Measurements from ENCODE around the gene NFE2L3. TPM values are rescaled to one million over a fixed set of nuclear protein-coding genes. Genes with fewer than 3 reads are reported as not detected.
"Not testable (repeated sequence)": the region's sequence is repeated elsewhere in the genome, so short reads cannot be mapped to it uniquely, and the experiment has no call there.

NFE2L3 gene
- total and polyA plus RNA-seq, 12 donors, result 0.16 to 4.9 (median 0.83) TPM

DNA sequence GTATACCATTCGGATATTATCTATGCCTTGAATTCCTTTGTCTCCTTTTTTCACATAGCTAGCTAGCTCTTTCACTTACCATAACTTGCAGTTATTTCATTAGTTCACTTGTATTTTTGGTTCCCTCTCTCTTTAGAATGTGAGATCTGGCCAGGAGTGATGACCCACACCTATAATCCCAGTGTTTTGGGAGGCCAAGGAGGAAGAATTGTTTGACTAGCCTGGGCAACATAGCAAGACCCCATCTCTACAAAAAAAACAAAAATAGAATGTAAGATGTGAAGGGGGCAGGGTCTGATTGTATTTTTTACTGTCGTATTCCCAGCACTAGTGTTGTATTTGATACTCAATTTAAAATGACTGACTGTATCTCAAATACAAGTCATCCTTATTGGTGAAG, 19.6 kb downstream of the NFE2L3 start:
- 88 to 94% (median 91%) methylated on average over 2 of the region's 2 CpGs for WGBS, 4 donors
- TF ChIP-seq, protein P1, sequence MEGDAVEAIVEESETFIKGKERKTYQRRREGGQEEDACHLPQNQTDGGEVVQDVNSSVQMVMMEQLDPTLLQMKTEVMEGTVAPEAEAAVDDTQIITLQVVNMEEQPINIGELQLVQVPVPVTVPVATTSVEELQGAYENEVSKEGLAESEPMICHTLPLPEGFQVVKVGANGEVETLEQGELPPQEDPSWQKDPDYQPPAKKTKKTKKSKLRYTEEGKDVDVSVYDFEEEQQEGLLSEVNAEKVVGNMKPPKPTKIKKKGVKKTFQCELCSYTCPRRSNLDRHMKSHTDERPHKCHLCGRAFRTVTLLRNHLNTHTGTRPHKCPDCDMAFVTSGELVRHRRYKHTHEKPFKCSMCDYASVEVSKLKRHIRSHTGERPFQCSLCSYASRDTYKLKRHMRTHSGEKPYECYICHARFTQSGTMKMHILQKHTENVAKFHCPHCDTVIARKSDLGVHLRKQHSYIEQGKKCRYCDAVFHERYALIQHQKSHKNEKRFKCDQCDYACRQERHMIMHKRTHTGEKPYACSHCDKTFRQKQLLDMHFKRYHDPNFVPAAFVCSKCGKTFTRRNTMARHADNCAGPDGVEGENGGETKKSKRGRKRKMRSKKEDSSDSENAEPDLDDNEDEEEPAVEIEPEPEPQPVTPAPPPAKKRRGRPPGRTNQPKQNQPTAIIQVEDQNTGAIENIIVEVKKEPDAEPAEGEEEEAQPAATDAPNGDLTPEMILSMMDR (IDR thresholded peaks at IDR 0.05), result no peak
- no peak for TF ChIP-seq POLR2A (IDR thresholded peaks at IDR 0.05)

DNA sequence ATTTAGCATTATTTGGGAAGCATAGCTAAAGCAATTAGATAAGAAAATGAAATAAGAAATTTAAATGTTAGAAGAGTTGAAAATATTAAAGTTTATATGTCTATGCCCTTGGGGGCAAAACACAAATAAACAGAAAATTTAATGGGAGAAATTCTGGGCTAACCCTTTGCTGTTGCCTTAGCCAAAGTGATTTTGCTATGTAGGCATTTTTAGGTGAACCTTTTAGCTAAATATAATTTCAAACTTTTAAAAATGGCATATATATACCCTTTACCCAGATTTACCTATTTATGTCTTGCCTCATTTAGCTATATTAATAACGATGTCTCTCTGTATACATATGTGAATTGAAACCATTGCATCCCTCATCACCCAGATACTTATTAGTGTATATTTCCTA, 20.1 kb downstream of the NFE2L3 start:
- no peak for DNase-seq
- Histone ChIP-seq H3K9me3 (replicated peaks in 1 of 3) (no peaks in the 10 kb centered on the region), H3K4me1 (replicated peaks in 1 of 2) (no peaks in the 10 kb centered on the region), H3K36me3 (replicated peaks in 1 of 2) (no peaks in the 10 kb centered on the region), H3K27me3 (no peaks in the 10 kb centered on the region), H3K27ac (no peak overlapping the region), H3K4me3 (no peak overlapping the region)
- 95 to 100% (median 96%) methylated on average over 1 of the region's 1 CpG for WGBS, 4 donors
- TF ChIP-seq, protein P1 (IDR thresholded peaks at IDR 0.05), result no peak
- no peak for TF ChIP-seq POLR2A (IDR thresholded peaks at IDR 0.05)
- intact Hi-C loops (cut with DNase I), result no loop called here

More for the DNA sequence above, 19.6 kb downstream of the NFE2L3 start:
- H3K4me1 ChIP-seq (replicated peaks in 1 of 2), result no peaks in the 10 kb centered on the region
- H3K4me3 ChIP-seq, result no peak overlapping the region
- intact Hi-C loops (cut with DNase I), result no loop called here
- H3K9me3 ChIP-seq (replicated peaks in 1 of 3), result no peaks in the 10 kb centered on the region
- no peak overlapping the region for H3K27ac ChIP-seq
- DNase-seq, result no peak
- no peaks in the 10 kb centered on the region for H3K27me3 ChIP-seq
- no peaks in the 10 kb centered on the region for H3K36me3 ChIP-seq (replicated peaks in 1 of 2)

DNA sequence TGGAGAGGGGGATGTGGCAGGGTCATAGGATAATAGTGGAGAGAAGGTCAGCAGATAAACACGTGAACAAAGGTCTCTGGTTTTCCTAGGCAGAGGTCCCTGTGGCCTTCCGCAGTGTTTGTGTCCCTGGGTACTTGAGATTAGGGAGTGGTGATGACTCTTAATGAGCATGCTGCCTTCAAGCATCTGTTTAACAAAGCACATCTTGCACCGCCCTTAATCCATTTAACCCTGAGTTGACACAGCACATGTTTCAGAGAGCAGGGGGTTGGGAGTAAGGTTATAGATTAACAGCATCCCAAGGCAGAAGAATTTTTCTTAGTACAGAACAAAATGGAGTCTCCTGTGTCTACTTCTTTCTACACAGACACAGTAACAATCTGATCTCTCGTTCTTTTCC, 23.9 kb downstream of the NFE2L3 start:
- H3K4me3 ChIP-seq; H3K27me3 ChIP-seq; H3K9me3 ChIP-seq (replicated peaks in 1 of 3); H3K4me1 ChIP-seq (replicated peaks in 1 of 2); H3K36me3 ChIP-seq (replicated peaks in 1 of 2); H3K27ac ChIP-seq; intact Hi-C loops (cut with DNase I); DNase-seq: not testable (repeated sequence)
- 70 to 100% (median 89%) methylated on average over 1 to 2 of the region's 4 CpGs for WGBS, 4 donors

DNA sequence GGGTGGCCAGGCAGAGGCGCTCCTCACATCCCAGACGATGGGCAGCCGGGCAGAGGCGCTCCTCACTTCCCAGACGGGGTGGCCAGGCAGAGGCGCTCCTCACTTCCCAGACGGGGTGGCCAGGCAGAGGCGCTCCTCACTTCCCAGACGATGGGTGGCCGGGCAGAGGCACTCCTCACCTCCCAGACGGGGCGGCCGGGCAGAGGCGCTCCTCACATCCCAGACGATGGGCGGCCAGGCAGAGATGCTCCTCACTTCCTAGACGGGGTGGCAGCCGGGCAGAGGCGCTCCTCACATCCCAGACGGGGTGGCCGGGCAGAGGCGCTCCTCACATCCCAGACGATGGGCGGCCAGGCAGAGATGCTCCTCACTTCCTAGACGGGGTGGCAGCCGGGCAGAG, 24.7 kb downstream of the NFE2L3 start:
- H3K36me3 ChIP-seq (replicated peaks in 1 of 2); H3K27ac ChIP-seq; intact Hi-C loops (cut with DNase I); H3K9me3 ChIP-seq (replicated peaks in 1 of 3); DNase-seq; H3K27me3 ChIP-seq; H3K4me1 ChIP-seq (replicated peaks in 1 of 2); H3K4me3 ChIP-seq: not testable (repeated sequence)
- WGBS, 4 donors, result 95 to 99% methylated on average over 4 to 18 of the region's 26 CpGs; no CpG with 5 or more reads in 2 of the 4 donors

DNA sequence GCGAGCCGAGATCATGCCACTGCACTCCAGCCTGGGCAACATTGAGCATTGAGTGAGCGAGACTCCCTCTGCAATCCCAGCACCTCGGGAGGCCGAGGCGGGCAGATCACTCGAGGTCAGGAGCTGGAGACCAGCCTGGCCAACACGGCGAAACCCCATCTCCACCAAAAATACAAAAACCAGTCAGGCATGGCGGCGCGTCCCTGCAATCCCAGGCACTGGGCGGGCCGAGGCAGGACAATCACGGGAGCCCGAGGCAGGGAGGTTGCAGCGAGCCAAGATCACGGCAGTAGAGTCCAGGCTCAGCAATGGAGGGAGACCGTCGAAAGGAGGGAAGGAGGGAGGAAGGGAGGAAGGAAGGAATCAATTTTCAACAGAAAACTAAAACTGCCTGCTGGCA, 25.3 kb downstream of the NFE2L3 start:
- H3K4me3 ChIP-seq; DNase-seq; H3K27ac ChIP-seq; H3K36me3 ChIP-seq (replicated peaks in 1 of 2); H3K27me3 ChIP-seq; H3K9me3 ChIP-seq (replicated peaks in 1 of 3); H3K4me1 ChIP-seq (replicated peaks in 1 of 2); intact Hi-C loops (cut with DNase I): not testable (repeated sequence)
- WGBS, 4 donors, result 91 to 97% (median 94%) methylated on average over 14 to 20 of the region's 20 CpGs

DNA sequence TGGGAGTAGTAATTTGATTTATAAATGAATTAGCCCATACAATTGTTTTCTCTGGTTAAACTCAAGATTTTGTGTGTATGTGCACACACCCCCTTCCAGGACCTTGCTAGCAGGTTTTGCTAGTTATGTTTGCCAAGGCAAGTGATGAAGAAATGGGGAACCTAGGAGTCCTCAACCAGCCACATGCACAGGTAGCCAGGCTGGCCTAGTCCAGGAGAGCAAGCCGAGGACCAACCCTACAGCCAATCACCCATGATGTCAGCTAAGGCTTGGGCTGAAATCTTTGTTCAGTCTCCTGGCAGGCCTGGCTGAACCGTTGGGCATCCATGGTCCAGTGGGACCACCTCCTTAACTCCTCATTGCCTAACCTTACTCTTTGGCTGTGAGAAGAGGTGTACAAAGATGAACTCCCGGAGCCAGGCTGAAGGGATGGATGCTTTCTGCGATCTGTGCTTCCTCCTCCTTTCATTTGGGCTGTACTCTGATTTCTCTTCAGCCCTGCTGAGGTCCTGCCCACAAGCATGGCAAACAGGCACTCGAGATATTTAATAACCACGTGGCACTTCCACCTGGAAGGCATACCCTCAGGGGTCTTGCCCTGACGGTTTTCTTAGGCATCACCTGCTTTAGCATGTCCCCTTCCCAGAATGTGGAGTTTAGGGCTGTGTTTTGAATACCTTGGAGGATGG, 26.4 kb downstream of the NFE2L3 start:
- no peak for DNase-seq
- Histone ChIP-seq H3K36me3 (replicated peaks in 1 of 2) (no peaks in the 10 kb centered on the region), H3K9me3 (replicated peaks in 1 of 3) (no peaks in the 10 kb centered on the region), H3K4me1 (replicated peaks in 1 of 2) (no peaks in the 10 kb centered on the region), H3K27me3 (no peaks in the 10 kb centered on the region), H3K4me3 (no peak overlapping the region), H3K27ac (no peak overlapping the region)
- intact Hi-C loops (cut with DNase I), result no loop called here
- no peak for TF ChIP-seq POLR2A (IDR thresholded peaks at IDR 0.05)
- WGBS, 4 donors, result 83 to 88% (median 84%) methylated on average over 7 of the region's 7 CpGs
